Endodermal cell (in vitro differentiated cells): ENCODE results near the gene PDE4D. TPM values are rescaled to one million over a fixed set of nuclear protein-coding genes. Genes with fewer than 3 reads are reported as not detected.

Experiments
- DNase-seq: peaks from one replicate; pipeline ENCODE4 v3.0.0-alpha.2; 2017
- H3K27ac ChIP-seq: 2 replicates; pipeline ENCODE4 v1.5.1; 2013; ENCODE audit warnings: mild to moderate bottlenecking, low read depth, low read length, moderate library complexity
- H3K27me3 ChIP-seq: 2 replicates; pipeline ENCODE4 v1.6.1; 2013; ENCODE audit warnings: mild to moderate bottlenecking, low read length, moderate library complexity; ENCODE audit not compliant: insufficient read depth, control insufficient read depth, poor library complexity, severe bottlenecking
- H3K36me3 ChIP-seq: 2 replicates; pipeline ENCODE4 v1.7.0; 2013; ENCODE audit warnings: mild to moderate bottlenecking, low read length, moderate library complexity; ENCODE audit not compliant: control insufficient read depth, insufficient read depth
- H3K4me1 ChIP-seq: one replicate; pipeline ENCODE4 v1.7.0; 2013; ENCODE audit warnings: low read length; ENCODE audit not compliant: control insufficient read depth, insufficient read depth
- H3K4me3 ChIP-seq: 2 replicates; pipeline ENCODE4 v1.5.1; 2013; ENCODE audit warnings: mild to moderate bottlenecking, low read length, moderate library complexity
- H3K9ac ChIP-seq: 2 replicates; pipeline ENCODE4 v1.6.1; 2013; ENCODE audit warnings: mild to moderate bottlenecking, low read length, moderate library complexity; ENCODE audit not compliant: poor library complexity, severe bottlenecking; ENCODE audit errors: extremely low read depth
- H3K9me3 ChIP-seq: 2 replicates; pipeline ENCODE4 v1.6.1; 2013; ENCODE audit warnings: mild to moderate bottlenecking, low read length, moderate library complexity; ENCODE audit not compliant: control insufficient read depth
- H3K27ac Mint-ChIP-seq: 2 replicates; pipeline ENCODE4 v1.8.0; 2020; ENCODE audit warnings: mixed read lengths
- H3K27me3 Mint-ChIP-seq: 2 replicates; pipeline ENCODE4 v1.8.0; 2021; ENCODE audit warnings: mild to moderate bottlenecking, mixed read lengths; ENCODE audit not compliant: insufficient read depth
- H3K36me3 Mint-ChIP-seq: 2 replicates; pipeline ENCODE4 v1.8.0; 2020; ENCODE audit warnings: low read depth, mixed read lengths
- H3K4me1 Mint-ChIP-seq: 2 replicates; pipeline ENCODE4 v1.8.0; 2020; ENCODE audit warnings: mixed read lengths
- H3K4me3 Mint-ChIP-seq: 2 replicates; pipeline ENCODE4 v1.8.0; 2020; ENCODE audit warnings: mild to moderate bottlenecking, moderate library complexity, mixed read lengths
- H3K9me3 Mint-ChIP-seq: 2 replicates; pipeline ENCODE4 v1.8.0; 2020; ENCODE audit warnings: mild to moderate bottlenecking, mixed read lengths
- WGBS, 2 experiments: methylation state at CpG; one replicate each; pipeline versions ENCODE4 v1.1.5 to v1.1.7; 2013; ENCODE audit warnings: missing lambda C conversion rate in 2 of 2, mixed read lengths in 1 of 2; ENCODE audit not compliant: insufficient coverage in 1 of 2, insufficient read length in 1 of 2; 5-methylcytosine and 5-hydroxymethylcytosine counted together
- total RNA-seq, 2 donors: library from RNA; stranded (reverse); fragmentation: NEBNext Ultra II Directional in 1 of 2; extraction: Animal tissue kit (Norgen Biotek cat#: 25700) in 1 of 2; gene quantifications; 2 replicates in 1 of 2; 3 replicates in 1 of 2; pipeline ENCODE4 v1.2.1, GENCODE V29; 2021
- TF ChIP-seq, protein P1 (sequence below): fragments of 200-600 bp; sonication (generic); conservative IDR thresholded peaks from 2 replicates; pipeline ENCODE4 v1.5.0; 2021; ENCODE audit warnings: antibody characterized with exemption, mild to moderate bottlenecking

PDE4D gene
- total RNA-seq, 2 donors from 2014 or later = 9.2 to 11.4 TPM

DNA sequence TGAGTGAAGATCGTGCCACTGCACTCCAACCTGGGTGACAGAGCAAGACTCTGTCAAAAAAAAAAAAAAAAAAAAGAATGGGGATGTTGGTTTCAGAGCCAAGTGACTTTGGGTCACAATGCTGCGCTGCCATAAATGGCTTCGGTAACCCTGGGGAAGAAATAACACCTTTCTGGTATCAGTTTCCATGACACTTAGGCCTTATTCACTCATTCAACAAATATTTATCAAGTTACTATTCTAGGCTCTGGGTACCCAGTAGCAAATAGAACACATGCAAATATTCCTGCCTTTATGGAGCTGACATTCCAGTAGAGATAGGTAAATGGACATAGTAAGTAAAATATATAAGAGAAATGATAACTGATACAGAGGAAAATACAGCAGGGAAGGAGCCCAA, 454.2 kb downstream of the PDE4D start:
- Mint-ChIP-seq H3K9me3 (no peaks in the 10 kb centered on the region), H3K4me1 (no peaks in the 10 kb centered on the region), H3K27ac (no peak overlapping the region), H3K27me3 (no peaks in the 10 kb centered on the region), H3K4me3 (no peak overlapping the region), H3K36me3 (no peaks in the 10 kb centered on the region)
- H3K27me3 ChIP-seq = no peaks in the 10 kb centered on the region
- H3K4me3 ChIP-seq = no peak overlapping the region
- no peaks in the 10 kb centered on the region for H3K36me3 ChIP-seq
- WGBS, 2 experiments = 82 to 95% methylated on average over 3 of the region's 3 CpGs
- DNase-seq = no peak
- no peak overlapping the region for H3K27ac ChIP-seq
- TF ChIP-seq, protein P1, sequence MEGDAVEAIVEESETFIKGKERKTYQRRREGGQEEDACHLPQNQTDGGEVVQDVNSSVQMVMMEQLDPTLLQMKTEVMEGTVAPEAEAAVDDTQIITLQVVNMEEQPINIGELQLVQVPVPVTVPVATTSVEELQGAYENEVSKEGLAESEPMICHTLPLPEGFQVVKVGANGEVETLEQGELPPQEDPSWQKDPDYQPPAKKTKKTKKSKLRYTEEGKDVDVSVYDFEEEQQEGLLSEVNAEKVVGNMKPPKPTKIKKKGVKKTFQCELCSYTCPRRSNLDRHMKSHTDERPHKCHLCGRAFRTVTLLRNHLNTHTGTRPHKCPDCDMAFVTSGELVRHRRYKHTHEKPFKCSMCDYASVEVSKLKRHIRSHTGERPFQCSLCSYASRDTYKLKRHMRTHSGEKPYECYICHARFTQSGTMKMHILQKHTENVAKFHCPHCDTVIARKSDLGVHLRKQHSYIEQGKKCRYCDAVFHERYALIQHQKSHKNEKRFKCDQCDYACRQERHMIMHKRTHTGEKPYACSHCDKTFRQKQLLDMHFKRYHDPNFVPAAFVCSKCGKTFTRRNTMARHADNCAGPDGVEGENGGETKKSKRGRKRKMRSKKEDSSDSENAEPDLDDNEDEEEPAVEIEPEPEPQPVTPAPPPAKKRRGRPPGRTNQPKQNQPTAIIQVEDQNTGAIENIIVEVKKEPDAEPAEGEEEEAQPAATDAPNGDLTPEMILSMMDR = no peak
- H3K9ac ChIP-seq = no peak overlapping the region
- no peaks in the 10 kb centered on the region for H3K4me1 ChIP-seq
- H3K9me3 ChIP-seq = no peaks in the 10 kb centered on the region

DNA sequence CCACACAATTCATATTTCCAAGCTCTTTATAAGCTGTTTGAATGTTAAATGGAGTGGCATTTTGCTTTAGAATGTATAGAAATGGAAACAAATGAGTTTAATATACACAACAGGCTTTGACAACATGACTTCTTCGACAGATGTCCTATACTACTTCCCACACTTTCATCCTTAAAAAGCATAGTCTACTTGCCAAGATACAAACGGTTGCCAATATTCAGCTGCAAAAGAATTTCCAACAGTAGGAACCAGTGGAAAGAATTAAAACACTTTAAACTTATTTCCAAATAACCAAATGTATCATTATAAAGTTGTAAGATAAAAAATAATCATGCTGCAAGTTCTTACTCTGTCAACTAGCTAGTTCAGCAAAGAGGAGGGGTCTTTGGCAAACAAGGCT, 456.4 kb downstream of the PDE4D start:
- no peaks in the 10 kb centered on the region for H3K36me3 Mint-ChIP-seq
- no peaks in the 10 kb centered on the region for H3K9me3 ChIP-seq
- no peak overlapping the region for H3K4me3 ChIP-seq
- no peaks in the 10 kb centered on the region for H3K27me3 ChIP-seq
- DNase-seq = no peak
- no peak overlapping the region for H3K27ac Mint-ChIP-seq
- no peak overlapping the region for H3K27ac ChIP-seq
- 94 to 100% methylated on average over 1 to 2 of the region's 2 CpGs for WGBS, 2 experiments
- TF ChIP-seq, protein P1 = no peak
- no peak overlapping the region for H3K4me3 Mint-ChIP-seq
- H3K4me1 ChIP-seq = no peaks in the 10 kb centered on the region
- H3K9me3 Mint-ChIP-seq = no peaks in the 10 kb centered on the region
- no peak overlapping the region for H3K9ac ChIP-seq
- H3K27me3 Mint-ChIP-seq = no peaks in the 10 kb centered on the region
- H3K4me1 Mint-ChIP-seq = peaks cover 8% of the 10 kb centered on the region
- H3K36me3 ChIP-seq = no peaks in the 10 kb centered on the region

DNA sequence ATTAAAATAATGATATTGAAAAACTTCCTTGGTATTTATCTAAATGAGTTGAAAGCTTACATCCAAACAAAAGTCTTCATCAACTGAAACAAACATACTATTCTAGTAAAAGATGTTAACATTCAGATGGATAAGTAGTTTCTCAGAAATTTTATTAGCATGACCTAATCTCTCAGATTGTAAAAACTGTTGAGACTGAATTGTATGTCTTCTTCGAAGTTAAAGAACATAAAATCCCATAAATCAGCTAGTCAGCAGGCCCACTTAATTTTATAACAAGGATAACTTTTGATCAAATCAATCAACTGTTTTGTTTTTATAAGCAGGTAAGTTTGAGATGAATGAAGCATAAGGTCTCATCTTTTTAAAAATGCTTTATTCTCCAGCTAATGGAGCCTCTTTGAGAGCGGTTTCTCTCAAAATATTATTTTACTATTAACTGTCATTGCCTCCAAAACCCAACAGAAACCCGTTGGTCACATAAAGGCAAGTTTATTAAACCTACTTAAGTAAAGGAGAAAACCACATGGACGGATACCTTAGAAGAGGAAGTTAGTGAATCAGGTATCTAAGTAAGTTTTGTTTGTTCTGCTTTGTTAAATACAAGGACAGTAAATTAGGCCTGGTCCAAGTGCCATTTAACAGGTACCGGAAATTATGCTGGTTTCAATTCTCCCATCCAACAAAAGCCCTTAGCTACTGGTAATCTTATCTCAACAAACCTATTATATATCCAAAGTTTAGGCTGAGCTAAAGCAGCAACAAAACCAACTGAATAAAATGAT, 457.0 kb downstream of the PDE4D start:
- H3K4me1 Mint-ChIP-seq = peaks cover 8% of the 10 kb centered on the region
- no peak for DNase-seq
- H3K9ac ChIP-seq = no peak overlapping the region
- H3K27me3 ChIP-seq = no peaks in the 10 kb centered on the region
- no peak overlapping the region for H3K27ac ChIP-seq
- no peaks in the 10 kb centered on the region for H3K27me3 Mint-ChIP-seq
- no peaks in the 10 kb centered on the region for H3K36me3 Mint-ChIP-seq
- 92 to 93% methylated on average over 3 to 5 of the region's 5 CpGs for WGBS, 2 experiments
- no peak overlapping the region for H3K4me3 Mint-ChIP-seq
- H3K4me3 ChIP-seq = no peak overlapping the region
- H3K27ac Mint-ChIP-seq = no peak overlapping the region
- no peaks in the 10 kb centered on the region for H3K4me1 ChIP-seq
- no peaks in the 10 kb centered on the region for H3K9me3 ChIP-seq
- H3K36me3 ChIP-seq = no peaks in the 10 kb centered on the region
- TF ChIP-seq, protein P1 = no peak
- H3K9me3 Mint-ChIP-seq = no peaks in the 10 kb centered on the region
